Omental fat pad (tissue), 4 donors: ENCODE measurements around the gene RBFOX2. TPM values are rescaled to one million over a fixed set of nuclear protein-coding genes. Genes with fewer than 3 reads are reported as not detected.

Experiments used
- ATAC-seq: fragments of 150-250 bp; one replicate; pipeline ENCODE4 v1.9.1; 2016; ENCODE audit warnings: mild to moderate bottlenecking, moderate library complexity; ENCODE audit not compliant: low FRiP score
- DNase-seq: peaks from one replicate; pipeline ENCODE4 v3.0.0-alpha.2; 2019; ENCODE audit warnings: low spot score
- total RNA-seq, 4 donors: library from RNA; depleted of rRNA; stranded (reverse); fragments of >200 nt; gene quantifications; one replicate each; pipeline ENCODE4 v1.1.0, GENCODE V29; 2016
- TF ChIP-seq, protein P1 (sequence below), 3 donors: fragments of 450-650 bp; IDR thresholded peaks; one replicate each; pipeline ENCODE4 v1.5.1; 2016 to 2017; ENCODE audit warnings: antibody characterized with exemption in 3 of 3, mild to moderate bottlenecking in 3 of 3, moderate library complexity in 2 of 3

Gene RBFOX2
- total RNA-seq, 4 donors from 2014 or later: 41.2 to 80.7 (median 60.1) TPM

DNA sequence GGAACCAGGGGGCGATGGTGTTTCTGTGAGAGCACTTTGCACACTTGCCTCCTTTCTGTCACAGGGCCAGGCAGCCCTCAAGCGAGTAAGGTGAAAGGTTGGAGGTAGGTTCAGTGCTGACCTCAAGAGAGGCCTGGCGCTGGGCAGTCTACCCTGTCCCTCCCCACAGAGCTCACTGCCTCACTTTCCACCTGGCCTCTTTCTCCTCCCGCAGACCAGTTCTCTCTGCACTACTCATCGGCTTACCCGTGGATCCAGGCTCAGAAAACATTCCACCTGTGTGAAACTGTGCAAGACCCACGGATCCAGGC lies 294.2 kb downstream of the RBFOX2 start:
- TF ChIP-seq, protein P1, sequence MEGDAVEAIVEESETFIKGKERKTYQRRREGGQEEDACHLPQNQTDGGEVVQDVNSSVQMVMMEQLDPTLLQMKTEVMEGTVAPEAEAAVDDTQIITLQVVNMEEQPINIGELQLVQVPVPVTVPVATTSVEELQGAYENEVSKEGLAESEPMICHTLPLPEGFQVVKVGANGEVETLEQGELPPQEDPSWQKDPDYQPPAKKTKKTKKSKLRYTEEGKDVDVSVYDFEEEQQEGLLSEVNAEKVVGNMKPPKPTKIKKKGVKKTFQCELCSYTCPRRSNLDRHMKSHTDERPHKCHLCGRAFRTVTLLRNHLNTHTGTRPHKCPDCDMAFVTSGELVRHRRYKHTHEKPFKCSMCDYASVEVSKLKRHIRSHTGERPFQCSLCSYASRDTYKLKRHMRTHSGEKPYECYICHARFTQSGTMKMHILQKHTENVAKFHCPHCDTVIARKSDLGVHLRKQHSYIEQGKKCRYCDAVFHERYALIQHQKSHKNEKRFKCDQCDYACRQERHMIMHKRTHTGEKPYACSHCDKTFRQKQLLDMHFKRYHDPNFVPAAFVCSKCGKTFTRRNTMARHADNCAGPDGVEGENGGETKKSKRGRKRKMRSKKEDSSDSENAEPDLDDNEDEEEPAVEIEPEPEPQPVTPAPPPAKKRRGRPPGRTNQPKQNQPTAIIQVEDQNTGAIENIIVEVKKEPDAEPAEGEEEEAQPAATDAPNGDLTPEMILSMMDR (IDR thresholded peaks at IDR 0.05): no peak
- ATAC-seq: no peak
- DNase-seq: no peak

DNA sequence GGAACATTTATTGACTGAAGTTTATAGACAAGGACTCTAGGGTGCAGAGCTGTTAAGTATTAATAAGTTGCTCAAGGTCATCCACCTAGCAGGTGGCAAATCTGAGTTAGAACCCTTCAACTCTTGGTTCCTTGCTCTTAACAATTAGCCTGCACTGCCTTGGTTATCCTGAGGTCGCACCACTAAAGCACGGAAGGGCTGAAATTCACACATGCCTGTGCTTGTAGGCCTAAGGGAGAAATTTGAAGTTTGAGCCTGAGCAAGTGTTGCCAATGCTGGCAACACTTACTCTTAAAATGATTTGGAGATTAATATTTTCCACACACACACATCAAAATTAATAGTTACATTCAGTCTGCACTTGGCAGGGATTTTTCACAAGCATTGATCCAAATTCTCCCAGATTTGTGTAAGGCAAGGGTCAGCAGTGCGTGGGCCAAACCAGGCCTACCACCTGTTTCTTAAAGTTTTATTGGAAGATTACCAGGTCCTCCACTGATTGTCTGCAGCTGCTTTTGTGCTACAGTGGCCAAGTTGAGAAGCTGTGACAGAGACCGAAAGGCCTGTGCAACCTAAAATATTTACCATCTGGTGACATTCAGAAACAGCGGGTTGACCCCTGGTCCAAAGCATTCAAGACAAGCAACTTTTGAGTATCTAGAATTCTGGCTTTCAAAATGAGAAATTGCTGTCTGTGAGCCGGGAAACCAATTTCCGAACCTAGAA lies 294.7 kb downstream of the RBFOX2 start:
- ATAC-seq: no peak
- DNase-seq: no peak
- TF ChIP-seq, protein P1 (IDR thresholded peaks at IDR 0.05): no peak

DNA sequence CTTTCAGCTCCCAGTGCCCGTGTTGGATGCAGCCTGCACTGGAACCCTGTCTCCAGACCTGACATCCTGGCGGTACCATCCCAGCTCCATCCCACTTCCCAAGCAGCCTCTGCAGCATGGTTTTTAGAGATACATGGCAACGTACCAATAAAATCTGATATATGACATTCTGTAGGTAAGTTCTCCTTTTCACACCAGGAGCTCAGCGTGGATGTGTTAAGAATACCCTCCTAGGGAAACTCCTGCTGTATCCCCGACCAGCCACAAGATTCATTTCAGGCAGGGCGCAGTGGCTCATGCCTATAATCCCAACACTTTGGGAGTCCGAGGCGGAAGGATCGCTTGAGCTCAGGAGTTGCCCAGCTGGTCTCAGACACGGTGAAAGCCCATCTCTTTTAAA lies 295.6 kb downstream of the RBFOX2 start:
- TF ChIP-seq, protein P1 (IDR thresholded peaks at IDR 0.05): no peak
- DNase-seq (no peak), ATAC-seq (no peak)

DNA sequence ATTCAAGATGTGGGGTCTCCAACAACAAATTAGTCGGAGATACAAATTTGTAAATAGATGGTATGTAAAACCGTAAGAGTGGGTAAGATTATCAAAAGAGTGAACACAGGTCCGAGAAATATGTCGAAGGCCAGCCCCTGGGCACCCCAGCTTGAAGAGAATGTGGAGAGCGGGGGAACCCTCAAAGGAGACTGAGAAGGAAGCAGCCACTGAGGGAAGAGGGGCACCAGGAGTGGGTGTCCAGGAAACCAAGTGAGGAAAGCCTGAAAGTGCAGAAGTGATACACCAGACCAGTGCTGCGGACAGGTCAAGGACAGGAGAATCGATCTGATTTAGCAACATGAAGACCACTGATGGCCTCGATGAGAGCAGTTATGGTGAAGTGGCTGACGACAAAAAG lies 296.5 kb downstream of the RBFOX2 start:
- ATAC-seq (no peak), DNase-seq (no peak)
- TF ChIP-seq, protein P1 (IDR thresholded peaks at IDR 0.05): no peak

DNA sequence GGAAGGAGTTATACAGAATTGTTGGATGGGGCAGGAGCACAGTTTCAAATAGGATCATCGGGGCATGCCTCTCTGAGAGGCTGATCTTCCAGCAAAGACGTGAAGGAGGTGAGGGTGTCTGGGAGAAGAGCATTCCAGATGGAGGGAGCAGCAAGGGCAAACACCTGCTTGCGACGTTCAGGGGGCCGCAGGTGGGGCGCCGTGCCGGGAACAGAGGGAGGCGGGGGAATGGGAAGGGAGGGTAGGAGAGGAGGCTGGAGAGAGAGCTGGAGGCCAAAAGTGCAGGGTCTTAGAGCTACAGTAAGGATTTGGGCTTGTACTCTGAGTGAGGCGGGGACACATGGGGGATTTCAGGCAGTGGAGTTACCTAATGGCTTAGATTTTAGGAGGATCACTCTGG lies 297.3 kb downstream of the RBFOX2 start:
- no peak for ATAC-seq
- DNase-seq: no peak
- TF ChIP-seq, protein P1 (IDR thresholded peaks at IDR 0.05): no peak

DNA sequence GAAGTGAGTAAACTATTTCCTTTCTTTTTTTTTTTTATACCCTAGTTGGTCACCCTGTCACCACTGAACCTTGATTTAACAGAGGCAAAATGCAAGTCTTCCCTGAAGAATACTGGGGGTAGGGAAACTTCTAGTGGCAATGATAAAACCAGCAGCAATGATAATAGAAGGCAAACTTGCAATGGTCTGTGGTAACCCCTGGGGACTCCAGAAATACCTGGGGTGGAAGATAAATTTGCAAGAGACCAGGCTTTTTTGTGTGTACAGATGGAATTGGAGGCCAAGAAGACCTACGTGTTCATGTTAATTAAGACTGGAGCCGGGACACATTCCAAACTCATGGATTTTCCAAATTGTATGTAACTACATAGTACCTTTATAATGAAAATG lies 299.3 kb downstream of the RBFOX2 start:
- ATAC-seq: no peak
- TF ChIP-seq, protein P1 (IDR thresholded peaks at IDR 0.05): no peak
- no peak for DNase-seq

DNA sequence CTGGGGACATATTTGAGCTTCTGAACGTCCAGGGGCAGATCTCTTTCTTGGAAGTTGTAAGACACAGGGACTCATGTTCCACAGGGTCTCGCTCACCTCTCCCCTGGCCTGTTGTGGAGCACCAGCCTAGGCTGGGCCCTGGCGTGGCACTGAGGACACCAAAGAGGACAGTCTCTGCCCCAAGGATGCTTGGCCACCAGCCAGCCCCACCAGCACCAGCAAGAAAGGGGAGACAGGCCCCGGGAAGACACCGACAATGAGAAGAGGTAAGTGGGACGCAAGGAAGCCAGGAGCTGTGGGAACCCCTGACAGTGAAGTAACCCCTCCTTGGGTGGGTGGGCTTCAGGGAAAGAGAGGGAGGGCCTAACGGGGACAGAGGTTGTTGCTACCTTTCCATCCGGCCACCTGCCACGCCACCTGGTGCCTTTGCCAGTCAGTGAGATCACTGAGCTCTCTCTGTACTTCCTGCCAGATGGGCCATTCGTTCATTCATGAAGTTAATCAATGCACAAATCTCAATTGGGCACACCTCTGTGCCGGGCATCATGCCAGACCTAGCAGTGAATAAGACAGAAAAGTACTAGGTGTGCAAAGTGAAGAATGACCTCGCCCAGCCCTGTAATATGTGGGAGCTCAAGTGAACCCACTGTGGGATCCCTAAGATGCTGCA lies 299.9 kb downstream of the RBFOX2 start:
- ATAC-seq (no peak), DNase-seq (no peak)
- TF ChIP-seq, protein P1 (IDR thresholded peaks at IDR 0.05): no peak
